Right kidney (tissue), 9 donors: ENCODE results near the gene ZNF331.
"Not testable (repeated sequence)": the region's sequence is repeated elsewhere in the genome, so short reads cannot be mapped to it uniquely, and the experiment has no call there.

Source experiments
- DNase-seq: peaks from one replicate; pipeline ENCODE4 v3.0.0-alpha.2; 2016
- long read RNA-seq, 8 donors: transcript quantifications; one replicate each; lab custom pipeline, GENCODE V29; 2026

ZNF331 gene
- long read RNA-seq, donor 1, partial matches to known transcripts = 0 of 3 reads
- long read RNA-seq, donor 1, other reads (novel, unspliced or antisense) = 0 of 3 reads
- long read RNA-seq, donor 2, partial matches to known transcripts = 5 of 7 reads
- long read RNA-seq, donor 2, other reads (novel, unspliced or antisense) = 0 of 7 reads
- long read RNA-seq, donor 3, partial matches to known transcripts = 0 of 1 reads
- long read RNA-seq, donor 3, other reads (novel, unspliced or antisense) = 0 of 1 reads
- long read RNA-seq, donor 4, full-length matches to known transcripts = 7 of 7 reads
- long read RNA-seq, donor 4, partial matches to known transcripts = 0 of 7 reads
- long read RNA-seq, donor 4, other reads (novel, unspliced or antisense) = 0 of 7 reads
- long read RNA-seq, donor 5, partial matches to known transcripts = 0 of 4 reads
- long read RNA-seq, donor 5, other reads (novel, unspliced or antisense) = 0 of 4 reads
- long read RNA-seq, donor 6, partial matches to known transcripts = 0 of 2 reads
- long read RNA-seq, donor 6, other reads (novel, unspliced or antisense) = 0 of 2 reads
- long read RNA-seq, donor 7, full-length matches to known transcripts = 8 of 8 reads
- long read RNA-seq, donor 7, partial matches to known transcripts = 0 of 8 reads
- long read RNA-seq, donor 7, other reads (novel, unspliced or antisense) = 0 of 8 reads
- long read RNA-seq, donor 8, full-length matches to known transcripts = 4 of 4 reads
- long read RNA-seq, donor 8, partial matches to known transcripts = 0 of 4 reads
- long read RNA-seq, donor 8, other reads (novel, unspliced or antisense) = 0 of 4 reads

DNA sequence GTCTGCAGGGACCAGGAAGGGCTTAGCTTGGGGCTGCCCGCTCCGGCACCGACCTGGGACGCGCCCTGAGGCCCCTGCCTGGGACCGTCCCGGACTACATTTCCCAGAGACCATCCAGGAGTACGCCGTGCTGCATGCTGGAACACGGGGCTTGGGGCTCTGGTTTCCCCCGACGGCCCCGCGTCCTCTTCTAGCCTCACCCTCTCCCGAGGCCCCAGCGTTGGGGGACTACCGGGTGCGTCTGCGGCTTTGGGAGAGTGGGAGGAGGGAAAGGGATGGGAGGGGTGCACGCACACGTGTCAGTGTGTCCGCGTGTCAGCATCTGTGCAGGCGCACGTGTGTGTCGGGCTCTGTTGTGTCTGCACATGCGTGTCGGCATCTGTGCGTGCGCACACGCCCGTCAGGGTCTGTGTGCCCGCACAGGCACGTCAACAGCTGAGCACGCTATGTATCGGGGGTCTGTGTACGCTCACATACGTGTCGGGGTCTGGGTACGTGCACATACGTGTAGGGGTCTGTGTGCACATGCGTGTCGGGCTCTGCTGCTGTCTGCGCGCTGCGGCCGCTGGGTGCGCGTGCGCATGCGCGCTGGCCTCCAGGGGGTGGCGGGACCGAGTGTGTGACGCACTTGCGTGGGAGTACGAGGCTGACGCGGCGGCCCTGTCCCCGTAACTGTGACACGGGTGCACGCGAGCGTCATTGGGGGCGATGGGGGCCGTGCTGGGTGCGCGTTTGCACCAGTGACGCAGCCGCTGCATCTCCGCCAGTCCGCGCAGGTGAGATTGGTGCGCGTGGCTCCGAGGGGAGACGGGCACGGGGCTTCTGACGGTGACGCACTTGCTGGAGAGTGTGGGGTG, at the start of gene ZNF331:
Gene ZNF331 (plus strand): TSS at position 625 of the 857 bp plus-strand sequence. CDS start 31,232 bp downstream, outside the sequence.
- peak; percentile 87 for DNase-seq

- DNase-seq = no peak
These were observed 45.8 kb upstream of the ZNF331 start for GRCh38 chr19:53492153-53492552.

GRCh38 chr19:53497311-53498023, 40.5 kb upstream of the ZNF331 start:
- not testable (repeated sequence) for DNase-seq

DNA sequence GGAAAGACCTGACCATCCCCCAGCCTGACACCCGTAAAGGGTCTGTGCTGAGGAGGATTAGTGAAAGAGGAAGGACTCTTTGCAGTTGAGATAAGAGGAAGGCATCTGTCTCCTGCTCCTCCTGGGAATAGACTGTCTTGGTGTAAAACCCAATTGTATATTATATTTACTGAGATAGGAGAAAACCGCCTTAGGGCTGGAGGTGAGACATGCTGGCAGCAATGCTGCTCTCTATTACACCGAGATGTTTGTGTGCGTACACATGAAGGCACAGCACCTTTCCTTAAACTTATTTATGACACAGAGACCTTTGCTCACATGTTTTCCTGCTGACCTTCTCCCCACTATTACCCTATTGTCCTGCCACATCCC, 39.9 kb upstream of the ZNF331 start:
- DNase-seq = not testable (repeated sequence)

DNA sequence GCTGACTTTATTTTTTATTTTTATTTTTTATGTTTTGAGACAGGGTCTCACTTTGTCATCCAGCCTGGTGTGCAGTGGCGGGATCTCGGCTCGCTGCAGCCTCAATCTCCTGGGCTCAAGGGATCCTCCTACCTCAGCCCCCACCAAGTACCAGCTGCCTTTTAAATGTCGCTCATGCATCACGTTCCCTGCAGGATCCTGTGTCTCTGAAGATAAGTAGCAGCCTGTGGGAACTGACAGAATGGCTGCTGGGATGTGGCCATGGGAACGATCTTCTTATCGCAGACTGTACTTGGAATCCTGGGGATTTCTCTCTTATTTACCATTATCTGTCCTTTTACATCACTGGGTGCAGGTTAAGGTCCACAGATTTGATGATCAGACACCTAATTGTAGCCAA, 34.8 kb upstream of the ZNF331 start:
- not testable (repeated sequence) for DNase-seq

DNA sequence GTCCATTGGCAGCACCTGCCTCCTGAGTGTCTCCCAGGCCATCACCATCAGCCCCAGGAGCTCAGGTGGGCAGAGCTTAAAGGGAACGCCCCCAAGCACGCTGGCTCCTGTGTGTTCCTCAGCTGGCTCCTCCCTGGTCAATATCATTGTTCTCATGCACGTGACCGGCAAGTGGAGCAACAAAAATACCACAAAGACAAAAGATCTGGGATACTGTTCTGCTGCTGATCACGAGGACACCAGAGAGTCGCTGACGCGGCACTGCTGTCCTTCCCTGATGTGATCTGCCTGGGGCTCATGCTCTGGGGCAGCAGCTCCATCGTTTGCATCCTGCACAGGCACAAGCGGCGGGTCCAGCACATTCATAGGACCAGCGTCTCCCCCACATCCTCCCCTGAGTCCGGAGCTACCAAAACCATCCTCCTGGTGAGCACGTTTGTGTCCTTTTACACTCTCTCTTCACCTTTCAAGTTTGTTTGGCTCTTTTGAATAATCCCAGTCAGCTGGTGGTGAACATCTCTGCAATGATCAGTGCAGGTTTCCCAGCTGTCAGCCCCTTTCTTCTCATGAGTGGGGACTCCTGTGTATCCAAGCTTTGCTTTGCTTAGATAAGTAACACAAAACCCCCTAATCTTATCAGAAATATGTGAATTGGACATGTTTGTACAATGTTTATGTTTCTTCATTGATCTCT, 34.1 kb upstream of the ZNF331 start:
- DNase-seq = not testable (repeated sequence)

- not testable (repeated sequence) for DNase-seq
These were observed 33.6 kb upstream of the ZNF331 start for GRCh38 chr19:53504365-53504703.

GRCh38 chr19:53504885-53505284, 33.1 kb upstream of the ZNF331 start:
- DNase-seq = no peak

- DNase-seq = no peak
These were observed 31.2 kb upstream of the ZNF331 start for GRCh38 chr19:53506728-53507127.

- DNase-seq = no peak
These were observed 30.2 kb upstream of the ZNF331 start for GRCh38 chr19:53507523-53508442.

DNA sequence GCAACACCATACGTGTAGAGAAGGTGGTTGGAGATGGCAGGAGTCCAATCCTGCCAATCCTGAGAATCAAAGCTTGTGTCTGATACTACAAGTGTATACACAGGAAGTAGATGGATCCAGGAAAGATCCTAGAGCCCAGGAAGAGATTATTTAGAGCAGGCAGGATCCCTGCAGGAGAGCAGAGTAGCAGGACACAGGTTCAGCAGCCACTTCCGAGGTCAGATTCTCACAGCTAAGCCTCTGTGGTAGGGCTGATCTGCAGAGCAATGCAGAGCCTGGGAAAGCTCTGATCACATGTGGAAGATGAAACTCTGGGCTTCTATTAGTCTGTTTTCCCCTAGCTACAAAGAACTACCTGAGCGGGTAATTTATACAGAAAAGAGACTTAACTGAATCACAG, 28.5 kb upstream of the ZNF331 start:
- DNase-seq = no peak

GRCh38 chr19:53509845-53510244, 28.1 kb upstream of the ZNF331 start:
- no peak for DNase-seq

DNA sequence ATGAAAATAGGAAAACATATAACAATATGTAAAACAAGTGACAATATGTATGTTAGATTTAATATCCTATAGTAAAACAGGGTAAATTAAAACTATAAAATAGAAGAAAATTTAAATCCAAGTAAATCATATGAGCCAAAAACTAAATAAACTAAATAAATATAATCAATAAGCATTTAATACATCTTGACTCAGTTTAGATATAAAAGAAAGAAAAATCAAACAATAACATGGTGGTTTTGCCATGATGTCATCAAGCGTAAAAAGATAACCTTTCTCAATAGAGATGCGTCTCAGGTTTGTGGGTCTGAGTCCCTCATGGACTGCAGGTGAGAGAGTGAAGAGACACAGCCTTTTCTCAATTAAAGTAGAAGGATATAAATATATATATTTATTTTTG, 26.6 kb upstream of the ZNF331 start:
- DNase-seq = no peak

GRCh38 chr19:53511933-53512374, 26.0 kb upstream of the ZNF331 start:
- DNase-seq = peak; percentile 35

- DNase-seq = not testable (repeated sequence)
These were observed 22.9 kb upstream of the ZNF331 start for GRCh38 chr19:53515047-53515446.

- DNase-seq = no peak
These were observed 20.7 kb upstream of the ZNF331 start for GRCh38 chr19:53517114-53517741.

DNA sequence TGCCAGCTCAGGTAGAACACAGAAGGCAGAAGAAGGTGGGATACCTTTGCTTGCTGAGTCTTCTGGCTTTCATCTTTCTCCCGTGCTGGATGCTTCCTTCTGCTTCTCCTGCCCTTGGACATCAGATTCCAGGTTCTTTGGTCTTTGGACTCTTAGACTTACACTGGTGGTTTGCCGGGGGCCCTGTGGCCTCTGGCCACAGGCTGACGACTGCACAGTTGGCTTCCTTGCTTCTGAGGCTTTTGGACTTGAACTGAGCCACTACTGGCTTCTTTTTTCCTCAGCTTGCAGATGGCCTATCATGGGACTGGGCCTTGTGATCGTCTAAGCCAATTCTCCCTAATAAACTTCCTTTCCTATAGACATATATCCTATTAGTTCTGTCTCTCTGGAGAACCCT, 19.8 kb upstream of the ZNF331 start:
- DNase-seq = no peak

DNA sequence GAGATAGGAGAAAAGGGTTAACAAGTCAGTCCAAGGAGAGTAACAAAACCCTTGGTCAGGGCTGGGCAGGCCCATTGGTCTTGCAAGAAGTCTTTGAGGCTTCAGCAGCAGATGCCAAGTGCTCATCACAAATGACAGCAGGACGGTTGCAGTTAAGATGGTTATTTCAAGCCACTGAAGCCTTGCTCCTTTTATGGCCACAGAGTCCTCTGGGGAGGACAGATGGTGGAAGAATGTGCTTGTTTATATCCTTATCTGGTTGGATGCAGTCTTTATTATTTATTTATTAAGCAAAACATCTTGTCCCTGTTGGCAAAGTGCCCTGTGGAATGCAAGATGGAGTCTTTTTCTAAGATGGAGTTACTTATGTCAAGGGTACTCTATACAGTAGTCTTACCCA, 19.2 kb upstream of the ZNF331 start:
- no peak for DNase-seq

- no peak for DNase-seq
These were observed 18.5 kb upstream of the ZNF331 start for GRCh38 chr19:53519446-53519845.

GRCh38 chr19:53520163-53520546, 17.8 kb upstream of the ZNF331 start:
- DNase-seq = no peak
